ENCODE results near the gene CLDN14.

Gene CLDN14

GRCh38 chr21:36431252-36431651, 48.7 kb downstream of the CLDN14 start:
- no peak for DNase-seq (ENCODE audit: low spot score)

GRCh38 chr21:36430841-36431240, 49.1 kb downstream of the CLDN14 start:
- DNase-seq (ENCODE audit: low spot score), result no peak

- DNase-seq (ENCODE audit: low spot score), result peak; percentile 38
These were observed 49.9 kb downstream of the CLDN14 start for GRCh38 chr21:36429947-36430546.

GRCh38 chr21:36428761-36429432, 51.0 kb downstream of the CLDN14 start:
- DNase-seq (ENCODE audit: low spot score), result no peak

GRCh38 chr21:36427502-36427901, 52.4 kb downstream of the CLDN14 start:
- DNase-seq (ENCODE audit: low spot score), result no peak

GRCh38 chr21:36425286-36425685, 54.6 kb downstream of the CLDN14 start:
- DNase-seq (ENCODE audit: low spot score), result no peak

GRCh38 chr21:36424592-36424991, 55.3 kb downstream of the CLDN14 start:
- no peak for DNase-seq (ENCODE audit: low spot score)

GRCh38 chr21:36423771-36424433, 56.0 kb downstream of the CLDN14 start:
- DNase-seq (ENCODE audit: low spot score), result no peak

- peak; percentile 58 for DNase-seq (ENCODE audit: low spot score)
These were observed 57.4 kb downstream of the CLDN14 start for GRCh38 chr21:36422279-36423098.

- no peak for DNase-seq (ENCODE audit: low spot score)
These were observed 59.2 kb downstream of the CLDN14 start for GRCh38 chr21:36420571-36421339.

GRCh38 chr21:36419996-36420395, 59.9 kb downstream of the CLDN14 start:
- DNase-seq (ENCODE audit: low spot score), result peak; percentile 67

GRCh38 chr21:36419241-36419640, 60.7 kb downstream of the CLDN14 start:
- DNase-seq (ENCODE audit: low spot score), result no peak

- no peak for DNase-seq (ENCODE audit: low spot score)
These were observed 64.5 kb downstream of the CLDN14 start for GRCh38 chr21:36415375-36415774.

GRCh38 chr21:36412916-36413315, 67.0 kb downstream of the CLDN14 start:
- DNase-seq (ENCODE audit: low spot score), result no peak

- DNase-seq (ENCODE audit: low spot score), result no peak
These were observed 68.6 kb downstream of the CLDN14 start for GRCh38 chr21:36411301-36411700.
